Measurements from ENCODE around the gene NCOA5.

The NCOA5 gene

DNA sequence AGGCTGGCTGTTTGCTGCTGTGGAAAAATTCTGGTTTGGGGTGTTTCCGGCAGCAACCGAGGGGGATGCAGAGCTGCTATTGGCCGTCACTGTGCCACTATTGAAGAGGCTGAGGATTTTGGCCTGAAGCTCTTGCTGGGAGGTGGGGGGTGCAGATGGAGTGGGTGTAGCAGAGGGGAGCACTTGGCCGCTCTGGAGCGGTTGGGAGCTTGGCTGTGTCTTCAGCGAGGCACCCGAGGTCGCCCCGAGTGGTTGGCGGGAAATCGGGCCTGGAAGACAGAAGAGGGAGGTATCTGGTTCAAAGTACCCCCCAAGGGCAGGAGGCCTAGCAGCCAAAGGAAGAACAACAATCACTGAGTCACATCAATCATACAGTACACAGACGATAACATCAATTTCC lies 27.1 kb downstream of the NCOA5 start:
- no peak for DNase-seq (ENCODE audit: low read depth, low spot score)

DNA sequence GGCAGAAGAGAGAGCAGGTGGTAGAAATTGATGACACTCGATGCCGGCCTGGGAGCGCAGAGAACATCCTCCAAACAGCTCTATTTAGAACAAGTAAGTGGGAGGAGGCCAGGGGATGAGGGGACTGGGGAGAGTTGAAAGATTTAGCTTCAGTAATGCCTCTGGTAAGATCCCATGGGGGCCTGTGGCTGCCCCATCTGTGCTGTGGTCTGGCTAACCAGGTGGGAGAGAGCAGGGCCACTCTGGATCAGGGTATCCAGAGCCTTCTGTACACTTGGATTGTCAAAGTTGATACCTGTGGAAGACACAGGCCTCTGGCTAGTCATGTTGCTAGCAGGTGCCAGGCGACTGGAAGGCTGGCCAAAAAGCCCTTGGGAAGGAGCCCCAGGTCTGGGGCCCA lies 27.6 kb downstream of the NCOA5 start:
- DNase-seq (ENCODE audit: low read depth, low spot score), result no peak

DNA sequence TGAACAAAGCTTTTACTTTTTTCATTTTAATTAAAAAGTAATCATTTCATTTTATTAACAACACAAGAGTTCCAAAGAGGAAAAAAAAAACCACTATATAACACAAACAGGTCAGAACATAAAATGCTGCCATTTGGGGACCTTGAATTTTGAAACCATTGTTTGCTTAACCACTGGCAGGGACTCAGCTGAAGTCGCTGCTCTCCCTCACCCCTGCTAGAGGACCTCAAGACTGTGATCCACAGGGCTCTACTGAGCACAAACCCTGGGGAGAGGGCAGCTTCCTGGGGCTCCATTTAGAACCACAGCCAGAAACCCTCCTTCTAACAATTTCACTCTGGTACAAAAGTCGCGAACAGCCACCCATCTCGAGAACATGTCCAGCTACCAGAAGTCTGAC lies 28.8 kb downstream of the NCOA5 start:
- no peak for DNase-seq (ENCODE audit: low read depth, low spot score)

DNA sequence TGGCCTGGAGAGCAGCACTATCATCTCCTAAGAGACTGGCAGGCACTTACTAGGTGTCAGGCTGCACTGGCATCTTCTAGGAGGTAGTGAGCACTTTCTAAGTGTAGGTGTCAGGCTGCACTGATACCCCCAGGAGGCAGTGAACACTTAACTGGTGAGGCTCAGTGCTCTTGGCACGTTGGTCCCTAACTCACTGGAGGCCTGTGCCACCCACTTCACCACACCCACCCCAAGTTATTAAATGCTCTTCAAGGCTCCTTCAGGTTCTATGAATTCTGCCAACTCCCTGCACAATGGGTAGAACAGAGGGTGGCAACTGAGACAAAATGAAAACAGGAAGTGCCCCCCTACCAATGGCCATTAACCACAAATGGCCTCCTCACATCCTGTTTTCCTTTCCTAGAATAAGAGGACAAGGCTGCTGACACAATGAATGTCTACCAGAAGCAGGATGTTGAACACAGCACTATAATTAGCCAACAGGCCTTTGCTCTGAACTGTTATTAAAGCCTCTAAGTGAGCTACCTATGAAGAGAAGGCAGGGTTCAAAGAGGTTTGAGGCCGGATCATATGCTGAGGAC lies 29.4 kb downstream of the NCOA5 start:
- no peak for DNase-seq (ENCODE audit: low read depth, low spot score)

DNA sequence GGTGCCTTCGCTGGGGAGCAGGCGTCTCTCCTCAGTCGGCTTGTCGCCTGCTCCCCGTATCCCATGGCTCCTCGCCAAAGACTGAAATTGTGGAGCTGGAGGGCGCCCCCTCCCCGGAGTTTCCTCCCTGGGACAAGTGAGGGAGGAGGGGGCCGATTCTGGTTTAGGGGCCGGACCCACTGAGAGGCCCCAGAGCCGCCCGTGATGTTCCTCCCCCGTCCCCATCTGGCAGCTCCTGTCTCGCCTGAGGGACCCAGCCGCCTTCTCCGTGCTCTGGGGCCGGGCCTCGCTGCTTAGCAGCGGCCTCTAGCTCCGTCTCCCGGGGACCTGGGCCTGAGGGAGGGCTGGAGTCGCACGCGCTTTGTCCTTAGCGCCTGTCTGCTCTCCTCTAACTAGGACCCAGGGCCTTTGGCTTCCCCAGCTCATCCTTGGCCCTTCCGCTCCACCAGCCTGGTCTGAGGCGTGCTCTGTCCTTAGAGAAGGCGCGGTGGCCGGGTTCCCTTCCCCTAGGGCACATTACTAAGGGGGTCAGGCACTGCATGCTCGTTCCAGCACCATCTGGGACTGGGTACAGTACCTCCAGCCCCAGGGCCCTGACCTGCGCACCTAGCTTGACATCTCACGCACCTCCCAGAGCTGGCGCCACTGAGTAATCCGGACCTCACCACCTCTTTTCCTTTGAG lies 31.0 kb downstream of the NCOA5 start:
- no peak for DNase-seq (ENCODE audit: low read depth, low spot score)

DNA sequence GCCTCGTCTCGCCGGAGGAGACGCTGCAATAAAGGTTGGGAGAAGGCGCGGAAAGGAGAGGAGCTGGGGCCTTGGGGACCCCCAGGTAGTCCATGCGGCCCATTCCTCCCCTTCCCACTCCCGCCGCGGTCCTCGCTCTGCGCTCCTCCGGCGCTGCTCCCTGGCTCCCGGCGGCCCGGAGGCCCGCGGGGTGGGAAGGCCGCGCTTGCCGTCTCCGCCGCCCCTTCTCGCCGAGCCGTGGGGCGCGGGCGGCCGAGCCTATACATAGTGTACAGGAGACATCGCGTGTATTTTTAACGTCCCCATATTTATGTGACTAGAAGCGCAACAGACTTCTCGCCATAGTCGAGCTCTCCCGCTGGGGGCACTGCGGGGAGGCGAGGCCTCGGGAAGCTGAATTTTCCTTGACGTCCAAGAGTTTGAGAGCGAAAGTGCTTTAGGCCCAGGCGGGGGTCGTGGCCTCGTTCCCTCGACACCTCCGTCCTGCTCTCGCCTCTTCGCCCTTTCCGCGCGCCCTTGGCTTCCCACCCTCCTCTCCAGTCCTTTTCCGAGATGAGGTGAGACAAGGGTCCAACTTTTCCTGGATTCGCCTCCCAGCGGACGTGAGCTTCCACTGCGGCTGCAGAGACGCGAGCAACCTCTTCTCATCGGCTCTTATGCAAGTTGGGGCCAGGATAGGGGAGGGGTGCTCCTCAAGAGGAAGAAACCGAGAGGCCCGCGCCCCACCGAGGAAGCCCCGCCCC lies 31.7 kb downstream of the NCOA5 start:
- no peak for DNase-seq (ENCODE audit: low read depth, low spot score)

DNA sequence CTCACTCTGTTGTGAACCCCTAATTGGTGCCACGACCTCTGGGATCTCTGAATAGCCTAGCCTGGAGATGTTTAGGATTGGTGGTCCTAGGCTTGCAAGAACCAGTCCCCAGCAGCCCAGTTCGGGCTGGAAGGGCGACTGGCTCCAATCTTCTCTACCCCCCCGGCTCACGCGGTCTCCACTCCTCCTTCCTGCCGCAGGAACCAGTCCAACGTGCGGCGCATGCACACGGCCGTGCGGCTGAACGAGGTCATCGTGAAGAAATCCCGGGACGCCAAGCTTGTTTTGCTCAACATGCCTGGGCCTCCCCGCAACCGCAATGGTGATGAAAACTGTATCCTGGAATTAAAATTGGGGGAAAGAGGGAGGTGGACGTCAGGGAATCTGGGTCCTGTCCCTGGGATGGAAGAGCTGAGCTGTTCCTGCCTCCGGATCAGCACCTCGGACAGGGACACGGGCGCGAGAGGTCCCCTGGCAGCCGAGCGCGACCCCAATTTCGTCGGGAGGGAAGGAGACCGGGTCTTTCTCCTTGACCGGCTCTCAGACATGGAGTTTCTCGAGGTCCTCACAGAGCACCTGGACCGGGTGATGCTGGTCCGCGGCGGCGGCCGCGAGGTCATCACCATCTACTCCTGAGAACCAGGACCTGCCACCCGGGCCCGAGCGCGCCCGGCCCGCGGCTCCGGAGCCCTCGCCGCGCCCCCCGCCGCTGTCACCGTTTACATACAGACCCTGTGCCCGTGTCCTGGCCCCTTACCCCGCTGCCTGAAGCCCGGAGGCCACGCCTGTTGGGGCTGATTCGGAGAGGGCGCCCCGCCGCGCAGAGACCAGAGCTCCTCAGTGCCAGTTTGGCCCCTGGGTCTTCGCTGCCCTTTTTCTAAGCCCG lies 32.5 kb downstream of the NCOA5 start:
- no peak for DNase-seq (ENCODE audit: low read depth, low spot score)

DNA sequence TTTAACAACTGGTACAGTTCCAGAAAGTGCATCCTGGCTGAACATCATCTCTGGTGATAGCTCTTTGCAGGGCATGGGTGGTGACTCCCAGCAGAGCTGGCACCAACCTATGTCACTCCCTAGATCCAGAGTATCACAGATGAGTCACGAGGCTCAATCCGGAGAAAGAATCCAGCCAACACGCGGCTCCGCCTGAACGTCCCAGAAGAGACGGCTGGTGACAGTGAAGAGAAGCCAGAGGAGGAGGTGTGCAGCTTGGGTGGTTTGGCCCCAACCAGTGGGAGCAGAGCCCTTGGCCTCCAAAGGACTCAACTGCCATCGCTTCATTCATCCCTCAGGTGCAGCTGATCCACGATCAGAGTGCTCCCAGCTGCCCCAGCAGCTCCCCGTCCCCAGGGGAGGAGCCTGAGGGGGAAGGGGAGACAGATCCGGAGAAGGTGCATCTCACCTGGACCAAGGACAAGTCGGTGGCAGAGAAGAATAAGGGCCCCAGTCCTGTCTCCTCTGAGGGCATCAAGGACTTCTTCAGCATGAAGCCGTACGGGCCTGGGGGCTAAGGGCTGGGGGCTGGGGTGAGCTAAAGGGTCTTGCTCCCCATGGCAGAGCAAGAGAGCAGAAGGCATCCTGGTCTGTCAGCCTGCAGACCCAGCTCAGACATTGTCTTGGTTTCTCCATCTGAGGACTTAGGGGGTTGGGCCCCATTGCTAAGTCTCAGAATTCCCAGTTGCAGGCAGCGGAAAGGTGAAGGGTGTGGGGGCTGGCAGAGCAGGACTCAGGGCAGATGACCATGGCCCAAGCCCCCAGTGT lies 33.5 kb downstream of the NCOA5 start:
- DNase-seq (ENCODE audit: low read depth, low spot score), result no peak

DNA sequence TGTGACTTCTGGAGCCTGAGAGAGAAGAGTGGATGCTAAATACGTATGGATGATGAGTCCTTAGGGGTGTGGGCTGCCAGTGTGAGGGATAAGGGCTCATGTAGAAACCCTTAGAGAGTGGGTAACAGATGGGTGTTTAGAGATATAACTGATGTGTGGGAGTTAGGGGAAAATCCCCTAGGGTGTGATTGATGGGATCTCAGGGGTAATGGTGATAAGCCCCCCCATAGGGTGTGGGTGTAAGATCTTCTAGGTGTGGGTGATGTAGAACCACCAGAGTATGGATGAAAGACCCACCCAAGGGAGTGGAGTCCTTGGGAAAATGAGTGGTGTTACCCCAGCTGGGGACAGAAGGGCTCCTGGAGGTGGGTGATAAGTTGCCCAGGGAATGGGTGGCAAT lies 34.5 kb downstream of the NCOA5 start:
- no peak for DNase-seq (ENCODE audit: low read depth, low spot score)

DNA sequence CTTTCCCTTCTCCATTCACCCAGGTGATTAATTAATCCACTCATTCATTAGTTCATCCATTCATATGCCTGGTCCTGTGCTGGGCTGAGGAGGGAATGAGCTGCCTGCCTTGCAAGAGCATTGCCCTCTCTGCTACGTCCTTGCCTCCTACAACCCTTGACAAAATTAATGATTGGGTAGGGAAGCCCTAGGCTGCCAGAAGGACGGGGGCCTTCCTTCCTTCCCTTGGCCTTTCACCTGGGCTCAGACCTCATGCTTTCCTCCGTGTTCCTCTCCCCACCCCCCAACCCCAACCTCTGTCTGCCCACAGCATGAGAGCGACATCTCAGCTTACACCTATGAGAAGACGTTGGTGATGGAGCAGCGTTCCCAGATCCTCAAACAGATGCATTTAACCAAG lies 35.2 kb downstream of the NCOA5 start:
- no peak for DNase-seq (ENCODE audit: low read depth, low spot score)

DNA sequence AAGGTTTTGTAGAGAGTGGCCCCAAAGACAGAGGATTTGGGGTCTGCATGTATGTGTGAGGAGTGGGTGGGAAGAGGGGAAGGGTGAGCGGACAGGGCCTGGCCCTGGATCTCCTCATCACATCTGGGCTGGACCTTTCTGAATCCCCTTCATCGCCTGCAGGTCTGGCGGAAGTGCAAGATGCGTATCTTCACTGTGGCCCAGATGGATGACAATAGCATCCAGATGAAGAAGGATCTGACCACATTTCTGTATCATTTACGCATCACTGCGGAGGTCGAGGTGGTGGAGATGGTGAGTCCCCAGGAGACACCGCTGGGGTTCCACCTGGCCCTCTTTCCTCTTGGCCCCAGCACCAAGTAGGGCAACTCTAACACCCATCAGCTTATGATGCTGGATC lies 36.3 kb downstream of the NCOA5 start:
- DNase-seq (ENCODE audit: low read depth, low spot score), result no peak

DNA sequence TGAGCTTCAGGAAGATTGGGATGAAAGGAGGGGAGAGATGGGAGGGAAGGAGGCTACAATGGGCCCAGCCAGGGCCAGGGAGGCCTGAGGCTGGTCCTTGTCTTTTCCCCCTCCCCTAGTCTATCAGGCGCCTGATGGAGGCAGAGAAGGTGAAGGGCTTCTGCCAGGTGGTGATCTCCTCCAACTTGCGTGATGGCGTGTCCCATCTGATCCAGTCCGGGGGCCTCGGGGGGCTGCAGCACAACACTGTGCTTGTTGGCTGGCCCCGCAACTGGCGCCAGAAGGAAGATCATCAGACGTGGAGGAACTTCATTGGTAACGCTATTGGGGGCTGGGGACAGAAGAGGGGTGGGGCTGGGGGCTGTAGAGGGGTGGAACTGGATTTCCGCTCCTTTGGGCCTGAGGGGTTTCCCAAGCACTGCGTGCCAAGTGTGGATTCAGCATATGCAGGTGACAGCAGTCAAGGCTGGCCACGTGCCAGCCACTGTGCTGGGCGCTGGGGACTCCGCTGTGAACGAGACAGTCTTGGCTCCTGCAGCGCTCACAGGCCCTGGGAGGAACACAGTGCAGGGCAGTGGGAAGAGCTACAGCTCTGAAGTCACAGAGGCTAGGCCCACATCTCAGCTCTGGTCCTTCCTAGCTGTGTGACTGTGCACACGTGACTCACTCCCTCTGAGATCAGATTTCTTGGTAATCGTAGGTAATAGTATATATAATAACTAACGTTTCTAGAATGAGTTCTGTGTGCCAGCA lies 38.0 kb downstream of the NCOA5 start:
- no peak for DNase-seq (ENCODE audit: low read depth, low spot score)

DNA sequence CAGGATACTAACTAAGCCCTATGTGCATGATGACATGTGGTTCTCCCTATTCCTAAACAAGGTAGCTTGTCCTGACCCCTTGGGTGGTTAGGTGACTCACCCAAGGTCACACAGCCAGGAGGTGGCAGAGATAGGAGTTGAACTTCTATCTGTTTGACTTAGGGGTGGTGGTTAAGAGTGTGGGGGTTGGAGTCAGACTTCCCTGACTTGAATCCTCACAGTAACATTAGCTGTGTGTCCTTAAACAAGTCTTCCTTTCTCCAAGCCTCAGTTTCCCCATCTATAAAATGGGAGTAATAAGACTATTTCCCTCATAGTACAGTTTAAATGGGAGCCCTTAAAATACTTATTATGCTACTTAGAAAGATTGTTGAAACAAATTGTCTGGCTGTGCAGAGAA lies 38.9 kb downstream of the NCOA5 start:
- no peak for DNase-seq (ENCODE audit: low read depth, low spot score)

DNA sequence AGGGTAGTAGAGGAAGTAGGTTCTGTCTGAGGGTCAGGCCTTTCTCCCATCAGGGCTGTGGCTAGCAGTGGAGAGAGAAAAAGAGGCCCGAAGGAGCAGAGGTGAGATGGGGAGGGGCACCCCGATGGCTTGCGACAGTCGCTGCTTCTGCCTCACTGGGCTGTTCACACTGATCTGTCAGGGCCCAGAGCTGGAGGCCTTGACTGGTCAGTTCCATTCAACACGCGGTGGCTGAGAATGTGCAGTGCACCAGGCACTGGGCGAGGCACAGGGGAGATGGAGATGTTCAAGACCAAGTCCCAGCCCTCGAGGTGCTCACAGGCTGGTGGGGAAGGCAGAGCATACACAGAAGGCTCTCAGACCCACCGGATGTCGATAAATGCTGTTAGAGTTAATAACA lies 39.3 kb downstream of the NCOA5 start:
- DNase-seq (ENCODE audit: low read depth, low spot score), result no peak

DNA sequence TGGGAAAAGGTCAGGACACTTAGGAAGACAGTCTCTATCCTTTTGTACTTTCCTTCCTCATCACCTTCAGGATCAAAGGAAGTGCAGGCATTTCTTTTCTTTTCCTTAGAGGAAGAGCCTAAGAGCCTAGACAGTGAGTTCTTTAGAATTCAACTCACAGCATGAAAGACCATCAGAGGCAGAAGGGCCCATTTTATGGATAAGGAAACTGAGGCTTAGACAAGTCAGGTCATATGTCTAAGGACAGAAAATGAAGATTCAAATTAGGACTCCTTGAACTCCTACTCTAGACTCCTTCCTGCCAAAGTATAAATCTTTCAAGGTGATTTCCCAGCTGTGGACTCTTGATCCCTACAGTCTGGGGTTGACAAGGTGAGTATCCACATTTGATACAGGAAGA lies 39.9 kb downstream of the NCOA5 start:
- DNase-seq (ENCODE audit: low read depth, low spot score), result no peak

DNA sequence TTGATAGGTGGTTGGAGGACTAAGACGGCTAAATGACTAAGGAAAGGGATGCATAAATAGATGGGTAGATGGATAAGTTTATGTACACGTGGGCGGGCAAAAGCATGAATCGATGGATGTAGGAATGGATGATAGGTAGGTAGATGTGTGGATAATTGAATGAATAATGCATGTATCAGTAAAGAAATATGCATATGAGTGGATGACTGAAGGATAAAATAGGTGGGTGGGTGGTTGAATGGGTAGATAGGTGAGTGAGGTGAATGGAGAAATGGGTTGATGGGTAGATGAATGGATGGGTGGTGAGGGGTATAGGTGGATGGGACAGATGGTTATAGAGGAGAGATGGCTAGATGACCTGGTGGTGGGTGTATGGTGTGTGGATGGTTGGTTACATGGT lies 40.6 kb downstream of the NCOA5 start:
- DNase-seq (ENCODE audit: low read depth, low spot score), result no peak

DNA sequence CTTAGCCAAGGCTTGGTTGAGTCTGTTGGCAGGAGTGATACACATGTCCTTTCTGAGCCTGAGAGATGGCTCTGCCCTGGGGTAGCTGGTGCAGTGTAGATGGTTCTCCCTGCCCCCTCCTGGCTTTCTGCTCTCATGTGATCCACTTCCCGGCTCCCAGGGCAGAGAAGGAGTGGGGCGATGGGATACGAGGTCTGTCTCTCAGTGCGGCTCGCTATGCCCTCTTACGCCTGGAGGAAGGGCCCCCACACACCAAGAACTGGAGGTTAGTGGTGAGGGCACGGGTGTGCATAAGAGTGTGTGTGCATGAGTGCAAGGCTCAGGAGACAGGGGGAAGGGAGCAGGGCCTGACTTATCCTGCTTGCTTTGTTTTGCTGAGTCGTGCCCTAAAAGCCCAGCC lies 41.9 kb downstream of the NCOA5 start:
- no peak for DNase-seq (ENCODE audit: low read depth, low spot score)

DNA sequence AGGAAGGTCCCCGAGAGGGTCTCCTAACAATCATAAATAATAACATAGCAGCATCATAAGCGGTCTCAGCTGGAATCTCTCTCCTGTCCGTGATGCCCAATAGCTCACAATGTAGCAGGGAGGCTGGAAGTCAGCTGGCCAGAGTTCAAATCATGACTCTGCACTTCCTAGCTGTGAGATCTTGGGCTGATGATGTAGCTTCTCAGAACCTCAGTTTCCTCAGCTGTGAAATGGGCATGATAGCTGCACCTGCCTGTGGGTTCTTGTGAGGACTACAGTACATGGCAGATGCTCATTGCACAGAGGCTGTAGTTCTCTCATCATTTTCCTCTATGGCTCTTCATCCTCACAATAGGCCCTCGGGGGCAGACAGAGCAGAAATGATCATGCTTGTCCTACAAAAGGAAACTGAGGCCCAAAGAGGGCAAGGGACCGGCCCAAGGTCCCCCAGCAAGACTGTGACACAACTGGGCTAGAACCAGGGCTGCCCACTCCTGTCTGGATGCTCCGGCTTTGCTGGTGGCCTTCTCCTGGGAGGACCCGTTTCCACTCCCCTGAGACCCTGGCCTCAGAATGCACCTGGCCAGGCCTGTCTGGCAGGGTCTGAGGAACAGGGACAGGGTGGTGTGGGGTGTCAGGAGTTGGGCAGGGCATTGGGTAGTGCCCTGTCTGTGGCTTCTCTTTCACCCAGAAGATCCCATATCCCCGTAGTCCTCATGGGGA lies 43.0 kb downstream of the NCOA5 start:
- DNase-seq (ENCODE audit: low read depth, low spot score), result no peak

DNA sequence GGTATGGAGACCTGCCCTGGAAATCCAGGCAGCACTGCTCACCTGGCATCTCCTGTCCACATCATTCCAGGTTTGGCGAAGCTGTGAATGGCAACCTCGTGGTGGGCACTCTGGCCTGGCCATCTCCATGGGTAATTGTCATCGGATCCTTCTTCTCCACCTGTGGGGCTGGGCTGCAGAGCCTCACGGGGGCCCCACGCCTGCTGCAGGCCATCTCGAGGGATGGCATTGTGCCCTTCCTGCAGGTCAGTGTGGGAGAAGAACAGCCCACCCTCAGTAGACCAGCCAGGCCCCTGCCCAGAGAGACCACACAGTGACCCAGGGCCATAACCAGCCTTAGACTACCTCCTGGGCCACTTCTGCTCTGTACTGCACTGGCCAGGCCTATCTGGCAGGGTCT lies 44.9 kb downstream of the NCOA5 start:
- no peak for DNase-seq (ENCODE audit: low read depth, low spot score)

DNA sequence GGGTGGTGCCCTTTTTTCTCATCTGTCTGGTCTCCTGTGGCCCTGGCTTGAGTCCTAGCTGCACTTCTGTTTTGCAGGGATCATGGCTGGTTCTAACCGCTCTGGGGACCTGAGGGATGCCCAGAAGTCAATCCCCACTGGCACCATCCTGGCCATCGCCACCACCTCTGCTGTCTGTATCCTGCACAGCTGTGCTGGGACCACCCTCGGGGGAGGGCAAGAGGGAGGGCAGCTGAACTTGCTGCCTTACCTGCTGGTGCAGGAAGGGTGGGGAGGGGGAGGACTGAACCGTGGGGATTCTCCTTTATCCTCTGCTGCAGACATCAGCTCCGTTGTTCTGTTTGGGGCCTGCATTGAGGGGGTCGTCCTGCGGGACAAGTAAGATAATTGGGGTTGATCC lies 46.2 kb downstream of the NCOA5 start:
- no peak for DNase-seq (ENCODE audit: low read depth, low spot score)
